Right lobe of liver (tissue), 6 donors: ENCODE data around the gene SEC14L1. TPM values are rescaled to one million over a fixed set of nuclear protein-coding genes. Genes with fewer than 3 reads are reported as not detected.
A peak's percentile ranks its signal among the peaks of the same experiment; 100 is the strongest.
"Not testable (repeated sequence)": the region's sequence is repeated elsewhere in the genome, so short reads cannot be mapped to it uniquely, and the experiment has no call there.

ENCODE experiments used
- ATAC-seq, 4 donors: fragments of 200-7000 bp; cut with Tn5 transposase; one replicate each; pipeline ENCODE4 v1.9.1; 2020; ENCODE audit warnings: mild to moderate bottlenecking in 4 of 4, moderate library complexity in 4 of 4
- DNase-seq, 3 donors: peaks; one replicate each; pipeline ENCODE4 v3.0.0-alpha.2; 2020
- H3K27ac ChIP-seq, 3 donors: fragments of 200-600 bp; one replicate each; pipeline ENCODE4 v1.8.0; 2022
- H3K27me3 ChIP-seq, 2 donors: fragments of 200-600 bp; one replicate each; pipeline ENCODE4 v1.8.0; 2022
- H3K36me3 ChIP-seq, 4 donors: fragments of 200-600 bp; sonication (generic) in 1 of 4; one replicate each; pipeline versions ENCODE4 v1.5.1 to v1.8.0; 2017 to 2022; ENCODE audit warnings: control low read depth in 1 of 4
- H3K4me1 ChIP-seq, 4 donors: fragments of 200-600 bp; sonication (generic) in 1 of 4; one replicate each; pipeline versions ENCODE4 v1.5.1 to v1.8.0; 2017 to 2022; ENCODE audit warnings: control low read depth in 1 of 4
- H3K4me3 ChIP-seq, 3 donors: fragments of 200-600 bp; one replicate each; pipeline ENCODE4 v1.8.0; 2022
- H3K9me3 ChIP-seq, 4 donors: fragments of 200-600 bp; sonication (generic) in 1 of 4; one replicate each; pipeline versions ENCODE4 v1.5.1 to v1.8.0; 2017 to 2022; ENCODE audit warnings: control low read depth in 1 of 4
- POLR2A ChIP-seq: fragments of 450-650 bp; IDR thresholded peaks from one replicate; pipeline ENCODE4 v1.6.1; 2017; ENCODE audit warnings: antibody characterized with exemption, mild to moderate bottlenecking
- WGBS: methylation state at CpG from one replicate; pipeline ENCODE4 v1.1.6; 2018; ENCODE audit warnings: low coverage, low lambda C conversion rate; ENCODE audit not compliant: insufficient coverage; ENCODE audit errors: missing lambda C conversion rate; 5-methylcytosine and 5-hydroxymethylcytosine counted together
- intact Hi-C, 2 donors: fragments of 100-400 bp; cut with DNase I; formaldehyde crosslinking; loops; one replicate each; pipeline versions ENCODE4 v1.11.2 to v1.14.1; 2022
- total RNA-seq, 6 experiments: library from RNA; depleted of rRNA in 2 of 6; stranded (reverse); fragments of >200 nt in 2 of 6; fragmentation: NEBNext Ultra II Directional in 3 of 6; extraction: Animal tissue kit (Norgen Biotek cat#: 25700) in 3 of 6; gene quantifications; one replicate each; pipeline versions ENCODE4 v1.1.0 to v1.2.4, GENCODE V29; 2016 to 2023
- TF ChIP-seq, protein P1 (sequence below), 4 donors: fragments of 200-600 bp in 3 of 4; fragments of 450-650 bp in 1 of 4; IDR thresholded peaks; one replicate each; pipeline versions ENCODE4 v1.5.1 to v1.8.0; 2016 to 2022; ENCODE audit warnings: antibody characterized with exemption in 4 of 4, mild to moderate bottlenecking in 2 of 4
- donor health status: DM: no; HTN: yes; CAD: no.
- donor health status: DM: no; HTN: no; CAD: no.
- donor health status: DM: no; HTN: no; CAD: no.
- donor health status: DM: no; HTN: yes; CAD: no.
- donor health status: DM: no; HTN: yes; CAD: no.

Gene SEC14L1
- total RNA-seq, 6 experiments from 2014 or later, result 21.5 to 44.4 (median 24.9) TPM

DNA sequence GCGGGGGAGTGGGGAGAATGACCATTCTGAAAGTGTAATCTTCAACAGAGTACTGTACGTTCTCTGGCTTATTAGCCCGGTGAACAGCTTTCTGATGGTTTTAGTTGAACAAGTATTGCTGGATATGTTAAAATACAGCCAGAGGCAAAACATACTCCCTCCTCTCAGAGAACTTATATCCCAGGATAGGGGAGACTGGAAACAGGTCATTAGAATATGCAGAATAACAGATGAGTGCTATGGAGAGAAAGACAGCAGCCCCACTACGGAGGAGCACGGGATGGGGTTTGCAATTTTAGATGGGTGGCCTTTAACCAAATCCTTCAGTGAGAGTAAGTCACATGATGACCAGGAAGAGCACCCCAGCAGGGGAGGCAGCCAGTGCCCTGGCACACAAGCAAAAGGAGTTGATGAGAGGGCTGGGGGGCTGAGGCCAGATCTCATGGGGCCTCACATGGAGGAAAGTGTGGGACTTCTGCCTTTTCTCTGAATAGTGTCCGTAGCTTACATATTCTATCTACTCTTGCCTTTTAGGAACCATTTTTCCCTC, 43.1 kb upstream of the SEC14L1 start:
- peak in 2 of 4 donors; percentile 5 to 6 for ATAC-seq
- WGBS, result 85% methylated on average over 4 of the region's 6 CpGs
- H3K4me1 ChIP-seq, result peaks cover 0 to 23% (median 8%) of the 10 kb centered on the region in 4 donors

DNA sequence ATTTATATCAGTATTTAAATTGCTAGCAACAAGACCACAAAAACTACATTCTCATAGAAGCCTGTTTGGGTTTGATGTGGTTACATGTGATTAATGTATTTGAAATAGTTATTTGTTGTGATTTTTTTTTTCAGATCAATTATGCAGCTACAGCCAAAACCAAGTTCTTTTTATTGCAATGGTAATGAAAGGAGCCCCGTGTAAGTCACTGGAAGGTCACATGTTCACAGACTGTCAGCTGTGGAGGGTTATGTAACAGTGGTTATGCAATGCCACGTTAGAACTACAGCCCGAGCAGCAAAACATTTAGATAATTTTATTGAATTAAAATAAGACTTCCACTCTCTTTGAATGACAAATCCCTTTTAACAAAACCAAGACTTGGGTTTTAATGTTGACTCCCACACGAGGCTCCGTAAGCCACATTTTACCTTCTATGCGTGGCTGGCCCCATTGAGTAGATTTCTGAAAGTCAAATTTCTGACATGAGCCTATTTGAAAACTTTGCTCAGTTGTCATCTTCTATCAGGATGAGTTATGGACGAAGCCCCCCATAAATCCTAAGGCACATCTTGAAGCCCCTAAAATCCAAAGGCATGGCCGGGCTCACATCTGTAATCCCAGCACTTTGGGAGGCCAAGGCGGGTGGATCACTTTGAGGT, 41.8 kb upstream of the SEC14L1 start:
- intact Hi-C loops, result loop anchor here in 1 of 2 donors (10.0 kb wide), 1 partner anchor 116 kb away; no protein-coding TSS in a partner anchor
- peak in 1 of 3 donors; percentile 73 for DNase-seq

More for the DNA sequence above, 43.1 kb upstream of the SEC14L1 start:
- Histone ChIP-seq H3K36me3 (peaks cover 0 to 25% (median 16%) of the 10 kb centered on the region in 4 donors), H3K27me3 (no peaks in the 10 kb centered on the region), H3K9me3 (no peaks in the 10 kb centered on the region), H3K27ac (peak overlapping the region; percentile 51 to 77 (median 61)), H3K4me3 (no peak overlapping the region)
- DNase-seq, result no peak
- intact Hi-C loops, result loop anchor here in 1 of 2 donors (10.0 kb wide), 1 partner anchor 117 kb away; no protein-coding TSS in a partner anchor
- no peak for TF ChIP-seq POLR2A
- TF ChIP-seq, protein P1, sequence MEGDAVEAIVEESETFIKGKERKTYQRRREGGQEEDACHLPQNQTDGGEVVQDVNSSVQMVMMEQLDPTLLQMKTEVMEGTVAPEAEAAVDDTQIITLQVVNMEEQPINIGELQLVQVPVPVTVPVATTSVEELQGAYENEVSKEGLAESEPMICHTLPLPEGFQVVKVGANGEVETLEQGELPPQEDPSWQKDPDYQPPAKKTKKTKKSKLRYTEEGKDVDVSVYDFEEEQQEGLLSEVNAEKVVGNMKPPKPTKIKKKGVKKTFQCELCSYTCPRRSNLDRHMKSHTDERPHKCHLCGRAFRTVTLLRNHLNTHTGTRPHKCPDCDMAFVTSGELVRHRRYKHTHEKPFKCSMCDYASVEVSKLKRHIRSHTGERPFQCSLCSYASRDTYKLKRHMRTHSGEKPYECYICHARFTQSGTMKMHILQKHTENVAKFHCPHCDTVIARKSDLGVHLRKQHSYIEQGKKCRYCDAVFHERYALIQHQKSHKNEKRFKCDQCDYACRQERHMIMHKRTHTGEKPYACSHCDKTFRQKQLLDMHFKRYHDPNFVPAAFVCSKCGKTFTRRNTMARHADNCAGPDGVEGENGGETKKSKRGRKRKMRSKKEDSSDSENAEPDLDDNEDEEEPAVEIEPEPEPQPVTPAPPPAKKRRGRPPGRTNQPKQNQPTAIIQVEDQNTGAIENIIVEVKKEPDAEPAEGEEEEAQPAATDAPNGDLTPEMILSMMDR (IDR thresholded peaks at IDR 0.05), result no peak

DNA sequence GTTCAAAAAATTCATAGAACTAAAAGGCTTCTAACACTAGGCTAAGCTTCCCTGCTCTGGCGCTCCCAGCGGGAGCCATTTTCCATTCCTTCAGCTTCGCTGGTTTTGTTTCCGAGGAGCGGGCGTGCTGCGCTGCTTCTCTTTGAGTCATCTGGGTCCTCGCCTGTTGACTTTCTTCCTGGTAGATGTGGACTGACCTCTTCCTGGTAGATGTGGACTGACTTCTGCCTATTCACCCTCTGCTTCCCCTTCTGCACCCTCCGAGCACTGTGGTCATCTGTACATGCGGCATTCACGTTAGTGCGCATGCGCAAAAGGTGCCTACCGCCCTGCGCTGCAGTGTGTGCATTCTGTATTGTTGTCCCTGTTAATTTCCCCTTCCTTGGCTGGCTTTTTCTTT, 40.8 kb upstream of the SEC14L1 start:
- TF ChIP-seq, protein P1 (IDR thresholded peaks at IDR 0.05), result no peak
- peak; percentile 31 for TF ChIP-seq POLR2A
- no peaks in the 10 kb centered on the region for H3K9me3 ChIP-seq
- H3K4me3 ChIP-seq, result no peak overlapping the region
- 60% methylated on average over 14 of the region's 15 CpGs for WGBS
- H3K36me3 ChIP-seq, result peaks cover 0 to 2% (median under 1%) of the 10 kb centered on the region in 4 donors
- DNase-seq (peak in 2 of 3 donors; percentile 74 to 78), ATAC-seq (peak; percentile 45 to 68 (median 60))
- H3K27me3 ChIP-seq, result no peaks in the 10 kb centered on the region
- peaks cover 0 to 23% (median 8%) of the 10 kb centered on the region in 4 donors for H3K4me1 ChIP-seq
- intact Hi-C loops, result loop anchor here in 1 of 2 donors (10.0 kb wide), 1 partner anchor 115 kb away; no protein-coding TSS in a partner anchor
- peak overlapping the region; percentile 43 to 77 (median 61) for H3K27ac ChIP-seq

More for the DNA sequence above, 41.8 kb upstream of the SEC14L1 start:
- Histone ChIP-seq H3K4me3 (no peak overlapping the region), H3K27ac (peak overlapping the region; percentile 43 to 77 (median 61)), H3K36me3 (peaks cover 0 to 12% (median 6%) of the 10 kb centered on the region in 4 donors), H3K9me3 (no peaks in the 10 kb centered on the region), H3K27me3 (no peaks in the 10 kb centered on the region), H3K4me1 (peaks cover 0 to 23% (median 8%) of the 10 kb centered on the region in 4 donors)
- TF ChIP-seq, protein P1 (IDR thresholded peaks at IDR 0.05), result no peak
- no peak for TF ChIP-seq POLR2A
- peak; percentile 74 to 89 (median 81) for ATAC-seq
- 18% methylated on average over 9 of the region's 9 CpGs for WGBS

DNA sequence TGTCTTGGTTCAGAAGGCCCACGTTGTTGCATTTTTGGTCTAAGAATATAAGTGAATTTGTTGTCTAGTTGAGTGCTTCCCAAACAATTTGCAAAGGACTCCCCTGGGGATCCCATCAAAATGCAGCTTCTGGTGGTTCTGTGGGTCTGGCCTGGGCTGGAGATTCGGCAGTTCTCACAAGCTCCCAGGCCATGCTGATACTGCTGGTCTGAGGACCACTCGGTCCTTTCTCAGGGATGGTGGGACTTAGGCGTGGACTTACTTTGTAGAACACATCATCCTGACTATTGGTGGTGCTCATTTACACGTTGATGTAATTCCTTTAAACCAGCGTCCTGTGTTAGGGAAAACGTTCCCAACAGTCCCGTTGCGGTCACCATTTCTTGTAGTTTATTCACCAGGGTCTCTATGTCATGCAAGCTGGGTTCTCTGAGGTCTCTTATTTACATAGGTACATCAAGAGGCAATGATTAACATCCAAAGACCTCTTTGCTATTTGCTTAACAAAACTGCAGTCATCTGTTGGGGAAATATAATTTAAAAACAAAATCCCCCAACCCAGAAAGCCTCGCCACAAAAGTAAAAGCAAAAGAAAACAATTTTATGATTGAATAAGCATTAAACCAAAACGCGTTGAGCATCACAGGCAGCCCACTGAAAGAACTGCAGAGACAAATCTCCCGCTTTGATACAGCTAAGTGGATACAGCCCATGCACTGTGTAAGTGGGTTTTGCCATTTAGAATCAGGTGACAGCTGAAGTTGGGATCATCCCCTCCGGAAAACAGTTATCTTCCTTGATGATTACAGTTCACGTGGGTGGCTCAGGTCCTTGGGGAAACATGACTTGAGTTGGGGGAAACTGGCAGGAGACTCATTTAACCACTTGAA, 39.0 kb upstream of the SEC14L1 start:
- ATAC-seq (no peak), DNase-seq (no peak)
- no peaks in the 10 kb centered on the region for H3K9me3 ChIP-seq
- intact Hi-C loops, result no loop called here
- H3K36me3 ChIP-seq, result no peaks in the 10 kb centered on the region
- WGBS, result 65% methylated on average over 11 of the region's 15 CpGs
- TF ChIP-seq, protein P1 (IDR thresholded peaks at IDR 0.05), result no peak
- TF ChIP-seq POLR2A, result no peak
- H3K4me1 ChIP-seq, result peaks cover 0 to 23% (median 8%) of the 10 kb centered on the region in 4 donors
- H3K27me3 ChIP-seq, result no peaks in the 10 kb centered on the region
- H3K27ac ChIP-seq, result no peak overlapping the region
- H3K4me3 ChIP-seq, result no peak overlapping the region

DNA sequence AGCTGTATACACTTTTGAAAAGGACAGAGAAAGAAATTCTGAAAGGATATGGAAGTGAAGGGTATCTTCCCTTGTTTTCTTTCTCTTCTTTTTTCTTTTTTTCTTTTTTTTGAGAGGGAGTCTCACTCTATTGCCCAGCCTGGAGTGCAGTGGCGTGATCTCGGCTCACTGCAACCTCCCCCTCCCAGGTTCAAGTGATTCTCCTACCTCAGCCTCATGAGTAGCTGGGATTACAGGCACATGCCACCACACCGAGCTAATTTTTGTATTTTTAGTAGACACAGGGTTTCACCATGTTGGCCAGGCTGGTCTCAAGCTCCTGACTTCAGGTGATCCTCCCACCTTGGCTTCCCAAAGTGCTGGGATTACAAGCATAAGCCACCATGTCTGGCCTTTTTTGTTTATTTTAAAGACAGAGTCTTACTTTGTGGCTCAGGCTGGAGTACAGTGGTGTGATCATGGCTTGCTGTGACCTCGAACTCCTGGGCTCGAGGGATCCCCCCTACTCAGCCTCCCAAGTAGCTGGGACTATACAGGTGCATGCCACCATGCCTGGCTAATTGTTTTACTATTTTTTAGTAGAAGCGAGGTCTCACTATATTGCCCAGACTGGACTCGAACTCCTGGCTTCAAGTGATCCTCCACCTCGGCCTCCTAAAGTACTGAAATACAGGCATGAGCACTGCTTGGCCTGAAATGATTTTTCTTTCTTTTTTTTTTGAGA, 38.2 kb upstream of the SEC14L1 start:
- intact Hi-C loops, H3K36me3 ChIP-seq, ATAC-seq, DNase-seq, H3K9me3 ChIP-seq, H3K4me3 ChIP-seq, H3K27ac ChIP-seq, H3K27me3 ChIP-seq: not testable (repeated sequence)
- WGBS, result 97% methylated on average over 4 of the region's 8 CpGs
- H3K4me1 ChIP-seq, result peaks cover 0 to 21% (median 8%) of the 10 kb centered on the region in 4 donors
